ACHN (cell line): ENCODE data around the gene PSMA3.
A peak's percentile ranks its signal among the peaks of the same experiment; 100 is the strongest.
"Not testable (repeated sequence)": the region's sequence is repeated elsewhere in the genome, so short reads cannot be mapped to it uniquely, and the experiment has no call there.

Experiments used
- DNase-seq: peaks from one replicate; pipeline ENCODE4 v3.0.0-alpha.2; 2015
- in situ Hi-C: cut with HindIII; loops from 2 replicates; pipeline ENCODE4 v1.10.0; 2017; ENCODE audit warnings: low sequenced_read_pairs, low pct_ligation_motif_present, low pct_unique_long_range_greater_than_20kb

The PSMA3 gene

DNA sequence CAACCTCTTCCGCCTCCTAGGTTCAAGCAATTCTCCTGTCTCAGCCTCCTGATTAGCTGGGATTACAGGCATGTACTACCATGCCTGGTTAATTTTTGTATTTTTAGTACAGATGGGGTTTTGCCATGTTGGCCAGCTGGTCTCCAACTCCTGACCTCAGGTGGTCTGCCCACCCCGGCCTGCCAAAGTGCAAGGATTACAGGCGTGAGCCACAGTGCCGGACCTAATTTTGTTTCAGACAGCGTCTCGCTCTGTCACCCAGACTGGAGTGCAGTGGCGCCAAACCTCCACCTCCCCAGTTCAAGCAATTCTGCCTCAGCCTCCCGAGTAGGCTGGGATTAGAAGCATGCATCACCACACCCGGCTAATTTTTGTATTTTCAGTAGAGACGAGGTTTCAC, 17.4 kb downstream of the PSMA3 start:
- in situ Hi-C loops, DNase-seq: not testable (repeated sequence)

DNA sequence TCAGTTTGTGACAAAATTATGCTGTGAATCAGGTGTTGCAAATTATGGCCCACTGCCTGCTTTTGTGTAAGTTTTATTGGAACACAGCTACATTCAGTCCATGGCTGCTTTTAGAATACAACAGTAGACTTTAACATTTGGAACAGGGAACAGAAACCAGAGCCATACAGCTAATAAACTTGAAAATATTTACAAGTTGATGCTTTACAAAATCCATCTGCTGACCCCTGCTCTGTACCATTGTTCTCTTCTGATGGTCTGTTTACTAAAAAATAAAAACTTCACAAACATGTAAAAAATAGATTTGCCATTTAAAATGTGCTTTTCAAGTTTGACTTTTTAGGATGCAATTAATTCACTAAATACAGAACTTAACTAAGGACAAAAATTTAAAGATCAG, 20.8 kb downstream of the PSMA3 start:
- DNase-seq, result no peak
- in situ Hi-C loops, result no loop called here

DNA sequence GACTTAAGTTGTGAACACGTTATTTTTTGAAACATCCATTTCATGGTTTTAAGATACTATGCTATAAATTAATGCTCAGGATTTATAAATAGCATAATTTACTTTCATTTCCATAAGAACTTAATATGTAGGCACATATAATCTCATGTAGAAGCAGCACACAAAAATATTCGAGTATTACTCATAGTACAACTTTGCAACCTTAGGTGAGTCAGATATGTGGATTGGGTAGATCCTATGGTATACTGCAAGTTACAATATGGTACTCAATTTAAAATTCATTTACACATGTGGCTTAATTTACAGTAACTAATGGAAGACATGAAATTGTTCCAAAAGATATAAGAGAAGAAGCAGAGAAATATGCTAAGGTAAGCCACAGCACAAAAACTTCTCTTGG, 26.0 kb downstream of the PSMA3 start:
- in situ Hi-C loops, result no loop called here

DNA sequence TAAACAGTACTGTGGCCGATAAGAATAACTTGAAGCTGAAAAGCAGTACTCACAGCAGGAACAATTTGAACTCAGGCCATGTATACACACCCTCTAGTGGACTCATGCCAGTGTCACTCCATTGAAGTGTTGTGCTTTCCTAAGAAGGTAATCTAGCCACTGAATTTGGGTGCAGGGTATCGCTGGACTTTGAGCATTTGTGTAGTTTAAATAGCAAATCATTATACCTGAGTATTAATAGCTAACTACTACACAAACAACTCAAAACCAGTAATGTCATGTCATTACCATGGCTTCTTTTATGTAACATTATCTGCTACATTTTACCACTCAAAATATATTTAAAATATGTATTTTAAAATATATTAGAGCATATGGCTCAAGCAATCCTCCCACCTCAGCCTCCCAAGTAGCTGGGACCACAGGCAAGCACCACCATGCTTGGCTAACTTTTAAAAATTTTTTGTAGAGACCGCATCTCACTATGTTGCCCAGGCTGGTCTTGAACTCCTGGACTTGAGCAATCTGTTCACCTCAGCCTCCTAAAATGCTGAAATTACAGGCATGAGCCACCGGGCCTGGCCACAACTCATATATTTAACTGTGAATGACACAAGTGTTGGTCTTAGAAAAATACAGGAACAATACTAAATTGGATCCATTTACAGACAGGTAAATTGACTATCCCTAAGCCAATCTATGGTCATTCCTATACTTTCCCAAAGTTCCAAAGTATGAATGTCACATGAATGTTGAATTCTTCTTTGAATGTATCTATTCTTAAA, 28.1 kb downstream of the PSMA3 start:
- in situ Hi-C loops, result no loop called here
- DNase-seq, result peak; percentile 31

More for the DNA sequence above, 26.0 kb downstream of the PSMA3 start:
- DNase-seq, result no peak

DNA sequence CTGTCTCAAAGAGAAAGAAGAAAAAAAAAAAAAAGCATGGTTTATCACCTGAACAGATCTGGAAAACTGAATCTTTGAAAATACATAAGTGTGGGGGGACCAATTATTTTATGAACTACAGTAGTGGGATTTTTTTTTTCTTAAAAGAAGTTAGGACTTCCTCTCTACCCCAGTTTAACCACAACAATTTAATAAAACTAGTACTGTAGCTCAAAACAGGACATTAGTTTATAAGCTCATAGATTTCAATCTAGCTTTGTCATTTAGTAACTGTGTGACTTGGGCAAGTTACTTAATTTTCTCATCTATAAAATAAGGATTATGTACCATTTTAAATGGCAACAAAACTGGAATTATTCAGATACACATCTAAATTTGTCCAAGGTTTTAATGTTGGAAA, 30.2 kb downstream of the PSMA3 start:
- in situ Hi-C loops, result no loop called here
- no peak for DNase-seq

DNA sequence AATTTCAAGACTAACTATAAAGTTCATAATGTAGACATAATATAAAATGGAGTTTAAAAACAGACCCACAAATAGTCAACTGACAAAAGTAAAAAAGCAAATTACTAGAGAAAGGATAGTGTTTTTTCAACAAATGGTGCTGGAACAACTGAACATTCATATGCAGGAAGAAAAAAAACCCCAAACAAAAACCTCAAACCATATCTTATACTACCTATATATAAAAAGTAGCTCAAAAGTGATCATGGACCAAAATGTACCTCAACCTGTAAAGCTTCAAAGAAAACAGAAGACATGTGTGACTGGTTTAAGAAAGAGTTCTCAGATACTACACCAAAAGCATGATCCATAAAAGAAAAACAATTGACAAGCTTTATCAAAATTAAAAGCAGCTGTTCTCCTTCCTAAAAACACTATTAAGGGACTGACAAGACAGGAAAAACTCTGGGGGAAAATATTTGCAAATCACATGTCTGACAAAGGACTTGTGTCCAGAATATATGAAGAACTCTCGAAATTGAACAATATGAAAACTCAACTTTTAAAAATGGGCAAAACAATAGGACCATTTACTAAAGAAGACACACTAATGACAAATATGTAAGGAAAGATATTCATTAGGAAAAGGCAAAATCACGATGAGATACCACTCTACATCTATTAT, 31.0 kb downstream of the PSMA3 start:
- in situ Hi-C loops, result no loop called here
- no peak for DNase-seq

DNA sequence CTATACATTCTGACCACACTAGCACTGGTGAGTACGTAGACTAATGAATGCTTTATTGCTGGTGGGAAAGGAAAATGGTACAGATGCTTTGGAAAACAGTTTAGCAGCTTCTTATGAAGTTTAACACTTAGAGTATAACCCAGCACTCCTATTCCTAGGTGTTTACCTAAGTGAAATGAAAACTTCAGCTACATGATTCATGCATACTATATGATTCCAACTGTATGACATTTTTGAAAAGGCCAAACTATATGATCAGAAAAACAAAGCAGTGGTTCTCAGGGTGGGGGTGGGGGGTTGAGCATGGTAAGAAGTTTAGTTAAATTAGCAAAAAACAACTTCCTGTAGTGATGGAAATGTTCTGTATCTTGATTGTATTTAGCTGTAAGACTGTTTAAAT, 31.6 kb downstream of the PSMA3 start:
- in situ Hi-C loops, result no loop called here
- no peak for DNase-seq

DNA sequence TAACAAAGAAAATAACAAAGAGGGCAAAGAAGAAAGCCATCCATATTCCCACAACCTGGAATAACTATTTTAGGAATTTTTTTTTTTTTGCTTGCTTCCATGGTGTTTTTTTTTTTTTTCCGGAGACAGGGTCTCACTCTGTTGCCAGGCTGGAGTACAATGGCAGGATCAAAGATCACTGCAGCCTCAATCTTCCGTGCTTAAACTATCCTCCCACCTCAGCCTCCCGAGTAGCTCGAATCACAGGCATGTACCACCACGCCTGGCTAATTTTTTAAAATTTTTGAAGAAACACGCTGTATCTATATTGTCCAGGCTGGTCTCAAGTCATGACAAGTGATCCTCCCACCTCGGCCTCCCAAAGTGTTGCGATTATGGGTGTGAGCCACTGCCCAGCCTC, 33.5 kb downstream of the PSMA3 start:
- in situ Hi-C loops, result no loop called here
- DNase-seq, result no peak

DNA sequence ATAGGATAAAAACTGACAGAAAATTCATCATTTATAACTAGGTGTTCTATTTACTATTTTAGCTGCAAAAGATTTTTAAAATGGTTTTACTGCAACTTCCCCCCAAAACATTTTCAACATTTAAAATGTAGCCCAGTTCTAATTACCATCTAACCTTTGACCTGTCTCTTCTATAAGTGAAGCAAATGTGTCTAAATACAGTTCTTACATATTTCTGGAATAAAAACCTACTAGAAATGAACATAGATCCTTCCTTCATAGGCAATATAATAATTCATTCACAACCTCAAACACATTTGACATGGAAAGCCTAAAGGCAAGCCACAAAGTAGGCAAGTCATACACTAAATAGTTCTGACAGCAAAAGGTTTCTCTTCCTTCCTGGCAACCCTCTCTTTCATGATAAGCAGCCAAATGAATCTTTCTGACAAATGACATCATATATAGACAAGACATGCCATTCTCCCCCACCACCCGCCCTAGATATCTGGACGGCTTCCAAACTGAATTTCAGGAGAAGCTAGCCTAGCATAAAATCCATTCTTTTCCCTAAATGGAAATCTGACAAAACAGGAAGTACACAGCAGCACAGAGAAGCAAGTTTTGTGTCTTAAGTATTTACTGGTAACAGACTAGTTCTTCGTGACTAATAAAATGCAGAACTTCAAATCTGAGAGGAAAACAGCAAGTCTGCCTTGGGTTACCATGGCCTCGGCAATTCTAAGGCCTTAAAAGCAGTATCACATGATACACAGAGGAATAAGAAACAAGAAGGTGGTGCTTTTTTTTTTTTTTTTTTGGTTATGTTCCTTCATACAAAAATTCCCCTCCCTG, 36.5 kb downstream of the PSMA3 start:
- DNase-seq, result peak; percentile 94
- in situ Hi-C loops, result no loop called here

DNA sequence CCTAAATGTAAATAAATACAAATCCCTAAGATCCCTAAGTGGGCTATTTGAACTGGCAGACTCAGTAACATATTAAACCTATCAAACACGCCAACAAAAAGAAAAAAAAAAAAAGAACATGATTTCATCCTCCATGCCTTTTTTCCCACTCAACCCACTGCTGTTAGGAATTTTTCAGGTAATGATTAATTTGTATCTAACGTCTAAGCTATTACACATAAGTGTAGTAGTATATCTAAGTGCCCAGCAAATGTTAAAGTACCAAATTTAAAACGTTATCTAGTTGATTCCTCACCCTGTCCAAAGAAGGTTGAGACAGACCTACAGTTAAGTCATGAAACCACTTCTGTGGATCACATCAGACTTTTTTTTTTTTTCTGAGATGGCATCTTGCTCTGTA, 37.3 kb downstream of the PSMA3 start:
- in situ Hi-C loops, result no loop called here
- peak; percentile 93 for DNase-seq

DNA sequence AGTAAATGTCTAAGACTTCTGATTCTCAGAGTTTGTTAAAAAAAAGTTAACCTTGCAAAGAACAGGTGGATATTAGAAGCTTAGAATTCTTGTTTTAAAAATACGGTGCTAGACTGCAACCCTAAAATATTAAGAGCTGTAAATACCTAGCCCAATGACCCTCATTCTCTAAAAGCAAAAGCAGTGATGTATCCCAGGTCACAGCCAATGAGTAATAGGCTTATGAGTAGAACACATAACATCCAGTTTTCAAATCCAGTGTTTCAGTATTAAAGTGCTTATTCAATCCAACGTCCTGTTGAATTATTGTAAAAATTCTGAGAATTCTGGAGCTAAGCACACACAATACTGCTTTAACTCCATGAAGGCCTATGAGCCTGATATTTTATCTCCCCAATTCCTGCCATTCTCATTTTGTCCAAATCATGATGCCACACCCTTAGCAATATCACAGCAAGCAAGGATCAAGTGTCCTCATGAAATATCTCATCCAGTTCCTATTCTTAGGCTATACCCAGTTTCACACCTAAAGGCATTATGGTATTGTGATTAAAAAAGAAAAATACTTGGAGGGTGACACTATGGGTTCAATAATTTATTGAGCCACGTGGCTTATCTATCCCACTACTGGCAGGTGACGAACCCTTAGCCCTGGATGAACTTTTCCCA, 38.4 kb downstream of the PSMA3 start:
- in situ Hi-C loops, result no loop called here
- DNase-seq, result peak; percentile 12

DNA sequence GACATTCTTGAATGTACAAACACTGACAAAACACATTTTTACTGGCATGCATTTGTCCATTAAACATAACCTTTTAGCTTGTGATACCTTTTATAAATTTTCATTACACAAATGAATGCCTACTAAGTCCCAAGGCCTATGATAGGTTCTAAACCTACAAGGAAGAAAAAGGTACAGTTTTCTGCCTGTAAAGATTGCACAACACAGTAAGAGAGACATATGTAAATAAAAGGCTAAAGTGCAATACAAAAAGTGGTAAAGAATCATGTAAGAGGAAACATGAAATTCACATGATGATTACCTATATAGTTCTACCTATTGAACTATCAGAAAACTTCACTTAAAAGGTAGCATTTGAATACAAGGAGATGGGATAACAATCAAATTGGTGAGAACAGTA, 39.1 kb downstream of the PSMA3 start:
- no peak for DNase-seq
- in situ Hi-C loops, result no loop called here

DNA sequence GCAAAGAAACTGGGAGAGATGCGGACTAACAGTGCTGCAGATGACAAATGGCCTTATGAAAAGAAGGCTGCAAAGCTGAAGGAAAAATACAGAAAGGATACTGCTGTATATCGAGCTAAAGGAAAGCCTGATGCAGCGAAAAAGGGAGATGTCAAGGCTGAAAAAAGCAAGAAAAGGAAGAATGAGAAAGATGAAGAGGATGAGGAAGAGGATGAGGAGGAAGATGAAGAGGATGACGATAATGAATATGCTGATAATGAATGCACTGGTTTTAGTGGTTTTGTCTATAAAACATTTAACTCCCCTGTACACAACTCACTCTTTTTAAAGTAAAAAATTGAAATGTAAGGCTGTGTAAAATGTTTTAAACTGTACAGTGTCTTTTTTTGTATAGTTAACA, 40.5 kb downstream of the PSMA3 start:
- in situ Hi-C loops, result no loop called here
- DNase-seq, result no peak

DNA sequence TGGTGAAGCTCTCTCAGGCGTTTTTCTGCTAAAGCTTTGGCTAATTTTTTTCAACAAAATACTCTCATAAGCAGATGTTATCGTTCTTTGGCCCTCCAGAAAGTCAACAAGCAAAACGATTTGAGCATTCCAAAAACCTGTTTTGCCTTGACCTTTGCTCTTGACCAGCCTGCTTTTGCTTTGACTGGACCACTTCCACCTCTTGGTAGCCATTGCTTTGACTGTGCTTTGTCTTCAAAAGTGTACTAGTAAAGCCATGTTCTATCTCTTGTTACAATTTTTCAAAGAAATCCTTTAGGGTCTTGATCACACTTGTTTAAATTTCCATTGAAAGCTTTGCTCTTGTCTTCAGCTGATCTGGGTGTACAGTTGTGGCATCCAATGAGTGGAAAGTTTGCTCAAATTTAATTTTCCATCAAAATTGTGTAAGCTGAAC, 43.0 kb downstream of the PSMA3 start:
- no peak for DNase-seq
- in situ Hi-C loops, result no loop called here

DNA sequence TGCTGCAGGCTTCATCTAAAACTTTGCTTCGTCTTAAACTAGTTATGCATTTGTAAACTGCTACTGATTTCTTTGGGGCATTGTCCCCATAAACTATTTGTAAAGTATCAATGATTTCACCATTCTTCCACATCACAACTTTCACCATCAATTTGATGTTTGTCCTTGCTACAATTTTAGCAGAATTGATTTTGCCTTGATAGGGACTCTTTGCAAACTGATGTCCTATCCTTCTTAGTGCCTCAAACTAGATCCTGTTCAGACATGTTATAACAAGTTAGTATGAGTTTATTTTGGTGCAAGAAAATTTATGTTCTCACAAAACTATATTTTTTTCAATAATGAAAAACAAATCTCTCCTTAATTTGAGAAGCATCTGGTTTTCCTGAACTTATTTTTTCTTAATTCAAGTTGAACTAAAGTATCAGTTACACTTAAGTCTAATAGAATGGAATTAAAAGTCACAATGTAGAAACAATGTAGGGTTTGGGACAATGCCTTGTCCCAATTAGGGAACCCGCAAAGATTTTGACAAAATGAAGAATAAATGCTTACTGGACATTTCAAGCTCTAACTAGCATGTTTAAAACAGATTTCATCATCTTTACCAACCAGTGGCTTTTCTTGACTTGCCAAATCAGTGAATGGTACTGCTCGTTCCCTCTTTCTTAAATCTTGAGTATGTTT, 43.6 kb downstream of the PSMA3 start:
- in situ Hi-C loops, result no loop called here
- no peak for DNase-seq

DNA sequence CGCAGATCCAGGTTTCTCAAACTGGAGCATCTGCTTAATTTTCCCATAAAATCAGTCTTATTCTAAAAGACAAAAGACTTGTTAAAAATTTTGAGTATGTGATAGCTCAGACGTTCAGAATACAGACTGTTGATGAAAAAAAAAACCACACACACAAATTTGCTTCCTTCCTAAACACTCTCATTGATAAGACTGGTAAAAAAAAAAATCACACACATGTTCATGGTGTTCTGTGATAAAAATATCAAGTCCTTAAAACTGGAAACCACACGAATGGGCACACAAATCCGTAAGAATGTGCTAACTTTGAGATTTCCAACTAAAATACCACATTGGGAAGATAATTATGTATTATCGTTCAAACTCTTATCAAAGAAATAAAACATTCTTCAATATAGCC, 47.0 kb downstream of the PSMA3 start:
- in situ Hi-C loops, result no loop called here

DNA sequence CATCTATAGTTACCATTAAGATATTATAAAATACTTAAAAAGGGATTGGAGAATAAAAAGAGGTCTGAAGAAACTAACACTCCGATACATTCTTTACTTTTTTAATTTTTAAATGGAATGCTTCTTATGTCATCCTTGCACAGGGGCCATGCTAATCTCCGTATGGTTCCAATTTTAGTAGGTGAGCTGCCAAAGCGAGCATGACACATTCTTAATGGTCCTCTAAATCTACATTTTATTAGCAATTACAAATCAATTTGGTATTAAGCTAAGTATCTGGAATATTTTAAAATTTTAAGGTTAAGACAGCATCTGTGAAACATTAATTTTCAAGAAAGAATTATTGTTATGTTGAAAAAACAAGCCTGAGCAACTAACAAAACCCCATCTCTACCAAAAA, 47.5 kb downstream of the PSMA3 start:
- no peak for DNase-seq
- in situ Hi-C loops, result no loop called here

More for the DNA sequence above, 47.0 kb downstream of the PSMA3 start:
- DNase-seq, result no peak

DNA sequence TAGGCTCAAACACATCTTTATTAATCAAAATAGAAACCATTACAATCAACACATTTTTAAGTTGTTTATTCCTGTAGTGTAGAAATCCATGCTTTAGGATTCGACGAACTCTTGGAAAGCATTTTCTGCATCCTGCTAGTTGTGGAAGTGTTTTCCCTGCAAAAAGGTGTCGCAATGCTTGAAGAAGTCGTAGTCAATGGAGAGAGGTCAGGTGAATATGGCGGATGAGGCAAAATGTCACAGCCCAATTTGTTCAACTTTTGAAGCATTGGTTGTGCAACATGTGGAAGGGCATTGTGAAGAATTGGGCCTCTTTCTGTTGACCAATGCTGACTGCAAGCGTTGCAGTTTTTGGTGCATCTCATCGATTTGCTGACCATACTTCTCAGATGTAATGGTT, 49.6 kb downstream of the PSMA3 start:
- in situ Hi-C loops, result no loop called here
- no peak for DNase-seq
